Ureter (tissue), 1 donor: ENCODE results near the gene NFIB. TPM values are rescaled to one million over a fixed set of nuclear protein-coding genes. Genes with fewer than 3 reads are reported as not detected.
A peak's percentile ranks its signal among the peaks of the same experiment; 100 is the strongest.

Experiments used
- DNase-seq: peaks from one replicate; pipeline ENCODE4 v3.0.0-alpha.2; 2020; ENCODE audit warnings: low spot score
- total RNA-seq: library from RNA; stranded (reverse); gene quantifications from one replicate; pipeline ENCODE4 v1.2.4, GENCODE V29; 2023
- donor health status: DM: yes; HTN: yes; CAD: no.

The NFIB gene
- total RNA-seq, 1 donor from 2014 or later: 99.1 TPM

GRCh38 chr9:14320271-14321181 lies 6.6 kb upstream of the NFIB start:
- no peak for DNase-seq

DNA sequence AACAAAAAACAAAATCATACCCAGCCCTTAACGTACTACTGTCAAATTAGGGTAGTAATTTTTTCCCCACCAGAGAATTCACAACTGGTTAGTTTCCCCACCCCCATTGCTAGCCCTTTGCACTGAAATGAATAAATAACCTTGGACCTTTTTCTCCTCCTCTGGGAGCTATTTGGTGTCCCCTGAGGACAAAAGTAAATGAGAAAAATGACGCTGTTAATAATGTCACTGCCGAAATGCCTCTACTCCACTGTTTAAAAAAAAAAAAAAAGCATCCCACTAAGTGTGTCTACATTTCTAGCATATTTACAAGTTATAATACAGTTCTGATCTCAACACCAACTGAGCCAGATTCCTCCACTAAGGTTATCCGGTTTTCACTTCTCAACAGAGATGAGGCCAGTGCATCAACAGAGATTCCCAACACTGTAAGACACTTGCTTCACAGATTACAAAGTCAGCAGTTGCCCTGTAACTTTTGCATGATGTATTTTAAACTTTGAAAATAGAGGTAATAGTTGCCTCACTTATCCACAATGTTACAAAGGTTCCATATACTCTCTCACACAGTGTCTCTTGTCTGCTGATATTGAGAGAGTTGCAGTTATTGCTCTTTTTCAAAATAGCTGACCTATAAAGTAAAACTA lies 5.1 kb upstream of the NFIB start:
- no peak for DNase-seq

DNA sequence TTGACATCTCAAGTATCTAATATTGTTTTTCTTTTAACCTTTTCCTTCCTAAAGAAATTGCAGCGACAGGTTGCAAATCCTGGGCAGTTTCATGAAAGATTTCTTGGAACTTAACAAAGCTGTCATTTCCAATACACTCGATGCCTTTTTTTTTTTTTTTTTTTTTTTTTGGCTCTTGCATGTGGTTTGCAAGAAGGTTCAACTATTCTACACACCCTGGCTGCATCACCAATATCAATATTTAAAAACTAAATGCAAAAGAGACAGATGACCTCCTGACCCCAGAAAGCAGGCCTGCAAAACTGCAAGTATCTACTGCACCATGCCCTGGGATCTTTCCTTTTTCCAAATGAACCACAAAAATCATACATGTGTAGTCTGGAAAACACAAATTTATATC lies 4.4 kb upstream of the NFIB start:
- DNase-seq: no peak

DNA sequence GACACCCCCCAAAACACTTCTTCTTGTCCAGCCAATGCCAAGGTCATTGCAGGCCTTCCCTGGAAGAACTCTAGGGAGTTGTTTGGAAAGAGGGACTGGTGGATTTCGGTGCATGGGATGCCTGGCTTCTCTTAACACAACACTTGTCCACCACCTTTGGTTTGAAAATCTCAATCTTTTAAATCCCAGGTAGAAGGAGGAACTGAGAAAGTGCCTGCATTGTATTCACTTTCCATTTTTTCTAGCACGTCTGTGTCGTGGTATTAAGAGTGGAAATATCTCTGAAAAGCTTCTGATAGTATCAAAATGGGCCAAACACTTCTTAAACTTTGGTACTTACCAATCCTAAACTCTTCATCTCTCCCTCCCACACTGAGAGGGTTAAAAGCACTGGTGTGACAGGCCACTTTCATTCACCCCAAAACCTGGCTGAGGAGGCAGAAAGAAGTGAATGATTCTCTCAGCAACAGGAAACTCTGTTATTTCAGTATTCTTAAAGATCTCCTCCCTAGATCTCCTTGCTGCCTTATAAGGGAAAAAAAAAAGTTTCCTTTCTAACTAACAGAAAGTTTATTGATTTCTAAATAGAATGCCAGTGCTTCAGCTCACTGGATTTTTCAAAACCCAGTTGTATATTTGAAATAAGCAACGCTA lies 3.9 kb upstream of the NFIB start:
- no peak for DNase-seq

GRCh38 chr9:14316602-14317300 lies 2.8 kb upstream of the NFIB start:
- no peak for DNase-seq

- DNase-seq: peak; percentile 49
These were observed 2.1 kb upstream of the NFIB start for GRCh38 chr9:14315875-14316601.

DNA sequence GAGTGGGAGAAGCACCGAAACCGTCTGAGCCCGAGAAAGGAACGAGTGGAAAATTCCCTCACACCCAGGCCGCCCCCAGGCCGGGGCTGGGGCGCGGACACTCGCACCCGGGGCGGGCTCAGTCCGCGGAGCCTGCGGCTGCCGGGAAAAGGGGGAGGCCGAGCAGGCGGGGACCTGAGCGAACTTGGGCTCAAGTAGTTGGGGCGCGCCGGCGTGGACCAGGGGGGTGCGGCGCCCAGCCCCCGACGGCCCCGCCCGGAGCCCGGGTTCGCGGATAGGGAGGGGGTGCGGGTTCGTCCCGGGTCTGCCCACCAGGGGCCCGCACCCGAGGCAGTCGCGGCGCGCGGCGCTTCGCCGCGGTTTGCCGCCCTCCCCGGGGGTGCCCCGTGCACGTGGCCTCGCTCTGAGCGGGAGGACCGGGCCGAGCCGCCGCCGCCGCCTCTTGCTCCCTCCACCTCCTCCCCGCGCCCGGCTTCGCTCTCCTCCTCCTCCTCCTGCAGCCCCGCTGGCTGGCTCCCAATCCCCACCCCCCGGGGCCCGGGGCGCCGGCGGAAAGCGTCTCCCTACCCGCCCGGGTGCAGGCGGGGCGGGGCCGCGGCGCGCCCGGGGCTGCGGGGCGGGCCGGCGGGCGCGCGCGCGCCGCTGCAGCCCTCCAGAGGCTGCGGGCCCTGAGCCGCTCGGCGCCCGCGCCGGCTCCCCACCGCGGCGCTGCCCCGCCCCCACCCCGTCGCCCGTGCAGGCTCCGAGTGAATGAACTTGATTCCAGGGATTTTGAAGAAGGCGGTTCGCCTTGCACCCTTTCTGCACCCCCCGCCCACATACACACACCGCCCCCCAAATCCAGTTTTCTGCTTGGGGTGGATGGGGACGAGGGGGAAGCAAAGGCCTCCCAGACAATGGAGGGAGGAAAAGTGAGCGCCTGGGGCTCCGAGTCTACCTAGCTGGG lies 1.3 kb upstream of the NFIB start:
- peak; percentile 93 for DNase-seq

- DNase-seq: peak; percentile 85
These were observed 535 bp upstream of the NFIB start for GRCh38 chr9:14314424-14314928.

- DNase-seq: peak; percentile 48
These were observed 482 bp downstream of the NFIB start for GRCh38 chr9:14313378-14313940.

DNA sequence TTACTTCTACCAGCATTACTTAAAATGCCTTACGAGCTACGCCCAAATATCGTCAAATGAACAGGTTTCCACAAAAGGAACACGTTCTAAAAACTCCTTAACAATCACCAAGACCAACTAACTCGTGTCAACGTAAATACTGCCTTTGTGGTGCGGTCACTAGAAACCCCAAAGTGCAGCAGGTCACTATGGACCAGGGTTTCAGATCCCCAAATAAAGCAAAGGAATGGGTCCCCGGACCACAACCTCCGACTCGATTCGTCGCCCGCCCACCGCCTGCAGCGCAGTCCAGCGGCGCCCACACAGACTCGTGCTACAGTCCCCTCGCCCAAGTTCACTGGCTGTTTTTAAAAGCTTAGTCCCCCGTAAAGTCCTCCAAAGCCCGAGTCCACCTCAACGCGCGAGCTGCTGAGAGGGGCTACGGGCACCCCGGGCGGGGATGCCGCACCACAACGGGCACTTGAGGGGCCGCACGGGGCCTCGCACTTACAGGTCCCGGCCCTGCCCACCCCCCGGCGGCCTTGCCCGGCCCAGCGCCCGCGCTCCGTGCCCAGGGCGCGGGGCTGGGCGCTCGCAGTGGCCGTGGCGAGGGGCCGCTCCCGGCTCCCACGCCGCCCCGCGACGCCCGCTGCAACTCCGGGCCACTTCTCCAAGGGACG lies 1.1 kb downstream of the NFIB start:
- no peak for DNase-seq

- no peak for DNase-seq
These were observed 1.8 kb downstream of the NFIB start for GRCh38 chr9:14311956-14312685.

DNA sequence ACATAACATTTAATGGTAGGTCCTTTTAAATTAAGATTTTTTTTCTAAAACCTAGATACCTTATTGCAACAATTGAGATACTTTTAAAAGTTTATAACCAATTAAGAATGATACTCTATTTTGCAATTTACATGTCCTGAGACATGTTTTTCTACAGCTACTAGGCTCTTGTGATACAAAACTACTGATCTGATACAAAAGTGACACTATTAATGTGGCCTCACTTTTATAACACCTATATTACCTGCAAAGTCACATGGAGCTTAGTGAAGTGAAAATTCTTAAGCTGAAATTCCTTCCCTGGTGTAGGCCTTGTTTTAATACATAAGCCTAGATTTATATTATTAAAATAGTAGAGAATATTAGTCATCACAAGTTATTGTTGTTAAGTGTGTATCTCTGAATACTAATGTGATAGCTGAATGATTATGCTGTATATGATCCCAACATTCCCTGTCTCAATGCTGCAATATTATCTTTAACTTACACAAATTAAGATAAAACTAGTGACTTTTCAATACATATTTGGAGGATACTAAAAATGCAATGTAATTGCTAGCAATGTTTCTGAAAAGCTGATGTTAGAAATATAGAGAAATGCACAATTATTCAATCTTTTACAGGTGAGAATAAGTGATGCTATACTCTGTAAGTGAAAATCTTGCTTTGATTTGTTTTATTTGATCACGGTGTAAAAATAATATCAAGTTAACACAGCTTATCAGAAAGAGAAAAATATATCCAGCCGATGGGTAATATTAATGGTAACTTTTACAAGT lies 2.6 kb downstream of the NFIB start:
- no peak for DNase-seq

- no peak for DNase-seq
These were observed 3.6 kb downstream of the NFIB start for GRCh38 chr9:14310311-14310710.

DNA sequence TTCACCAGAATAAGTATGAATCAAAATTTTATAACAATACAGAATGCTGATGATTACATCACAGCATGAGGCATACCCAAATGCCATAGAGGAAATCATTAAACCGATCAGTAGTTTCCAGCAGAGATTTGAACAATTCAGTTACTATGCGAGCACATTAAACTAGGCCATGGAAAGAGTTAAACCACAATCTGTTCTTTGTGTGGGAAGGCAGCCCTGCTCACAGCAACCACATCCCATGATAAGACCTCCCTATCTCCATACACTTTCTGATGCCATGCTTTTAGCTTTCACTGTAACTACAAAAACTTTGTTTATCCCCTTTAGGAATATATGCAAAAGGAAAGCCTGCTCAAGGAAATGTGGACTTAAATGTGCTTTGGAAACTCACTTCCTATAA lies 4.5 kb downstream of the NFIB start:
- DNase-seq: no peak

DNA sequence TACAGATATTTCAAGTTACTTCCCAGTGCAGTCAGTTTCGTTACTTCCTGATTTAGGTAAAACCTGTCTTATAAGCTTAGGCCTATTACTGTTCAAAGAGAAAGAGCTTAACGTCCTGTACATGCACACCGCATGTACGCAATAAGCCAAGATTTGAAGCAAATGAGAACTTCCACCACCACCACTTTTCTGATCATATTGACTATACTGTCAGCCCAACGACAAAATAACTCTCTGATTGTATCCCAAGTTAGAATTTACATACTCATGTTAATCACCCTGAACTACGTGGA lies 5.1 kb downstream of the NFIB start:
- DNase-seq: no peak

DNA sequence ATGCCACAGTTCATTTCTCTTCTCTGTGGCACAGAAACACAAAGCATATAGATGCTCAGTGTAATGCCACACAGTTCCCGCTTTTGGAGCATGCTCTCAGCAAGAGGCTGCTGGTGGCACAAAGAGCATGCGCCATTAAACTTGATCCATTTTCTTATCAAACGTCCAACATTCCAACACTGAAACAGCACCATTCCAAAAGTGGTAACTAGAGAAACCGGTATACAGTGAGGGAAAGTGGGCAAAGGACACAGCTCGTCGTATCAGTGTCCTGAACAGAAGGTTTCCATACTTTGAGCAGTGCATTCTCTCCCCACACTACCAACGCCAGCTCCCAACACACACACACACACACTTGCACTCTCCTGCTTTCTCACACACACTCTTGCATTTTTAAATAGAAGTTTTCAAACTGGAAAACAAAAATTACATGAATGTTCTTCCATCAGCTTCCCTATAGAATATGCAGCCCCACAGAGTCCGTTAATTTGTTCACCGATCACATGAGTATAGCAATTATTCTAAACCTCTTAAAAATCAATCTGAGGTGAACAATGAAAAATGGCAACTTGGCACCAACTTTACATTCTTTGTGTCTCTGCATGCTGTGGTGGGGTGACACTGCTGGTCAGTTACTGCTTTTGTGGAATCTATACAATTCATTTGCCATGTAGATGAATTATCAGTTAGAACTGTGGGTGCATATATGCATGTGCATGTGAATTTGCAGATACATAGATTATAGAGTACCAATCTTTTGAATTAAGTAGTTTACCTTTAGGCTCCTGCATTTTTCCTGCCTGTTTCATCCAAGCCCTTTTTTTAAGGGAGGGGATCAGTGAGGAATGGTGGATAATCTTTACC lies 5.7 kb downstream of the NFIB start:
- no peak for DNase-seq
